GM10248 (cell line): ENCODE measurements around the gene CCT6B.
A peak's percentile ranks its signal among the peaks of the same experiment; 100 is the strongest.

Experiments
- CTCF ChIA-PET: fragments of 300-600 bp; sonication (Branson Sonifier 250); formaldehyde crosslinking; extraction: SDS; loops from one replicate; lab custom pipeline; 2021; ENCODE audit warnings: antibody characterized with exemption; lab: Yijun Ruan, JAX
- POLR2A ChIA-PET: fragments of 350-650 bp; sonication (Branson Sonifier 250); formaldehyde crosslinking; extraction: SDS; loops from one replicate; lab custom pipeline; 2020; ENCODE audit warnings: antibody characterized with exemption; lab: Yijun Ruan, JAX
- DNase-seq: peaks from one replicate; pipeline ENCODE4 v3.0.0; 2012; ENCODE audit errors: extremely low spot score
- CTCF ChIP-seq: IDR thresholded peaks from 2 replicates; pipeline ENCODE4 v1.5.1; 2012; ENCODE audit warnings: mild to moderate bottlenecking, low read depth; ENCODE audit errors: extremely low read depth, missing control alignments, control extremely low read depth

Gene CCT6B

DNA sequence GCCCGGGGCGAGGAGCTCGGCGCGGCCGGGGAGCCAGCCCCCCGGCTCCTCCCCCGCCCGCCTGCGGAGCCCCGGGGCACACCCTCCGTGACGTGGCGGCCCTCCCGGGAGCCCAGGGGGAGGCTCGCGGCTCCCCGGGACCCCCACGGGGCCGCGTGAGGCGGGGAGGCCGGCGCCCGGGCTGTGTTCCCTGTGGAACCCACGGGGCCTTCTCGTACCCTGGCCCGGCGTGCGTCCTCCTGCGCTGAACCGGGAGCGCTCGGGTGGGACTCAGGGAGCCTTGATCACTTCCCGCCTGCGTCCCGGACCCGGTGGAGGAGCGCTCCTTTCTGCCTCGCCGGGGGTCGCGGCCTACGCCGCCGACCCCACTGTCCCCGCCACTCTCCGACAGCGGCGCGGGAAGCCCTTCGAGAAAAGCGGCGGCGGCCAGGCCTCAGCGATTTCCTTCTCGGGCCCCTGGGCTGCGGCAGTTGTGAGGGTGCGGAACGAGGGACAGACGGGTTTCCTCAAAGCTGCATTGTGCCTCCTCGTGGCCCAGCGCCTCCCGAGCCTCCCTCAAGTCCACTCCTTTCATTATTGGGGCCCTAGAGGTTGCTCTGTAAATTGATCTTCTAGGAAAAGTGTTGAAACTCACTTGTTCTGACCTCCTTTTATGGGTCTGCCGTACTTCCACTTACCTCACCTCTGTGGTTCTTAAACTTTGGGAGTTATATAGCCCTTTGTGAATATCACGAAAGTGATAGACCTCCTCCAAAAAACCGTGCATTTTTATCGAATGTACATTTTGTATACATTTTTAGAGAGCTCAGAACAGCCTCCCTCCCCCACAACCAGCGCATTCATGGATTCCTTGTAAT, 19.6 kb upstream of the CCT6B start:
- ChIA-PET CTCF (interaction anchor here (1.2 to 7.4 kb wide), 10 partner anchors 10 to 438 kb away, joined by 3 to 45 read pairs (median 4); no protein-coding TSS in a partner anchor), POLR2A (interaction anchor here (0.9 to 1.6 kb wide), 3 partner anchors 10 to 16 kb away, joined by 3 to 6 read pairs (median 4); no protein-coding TSS in a partner anchor)
- peak; percentile 69 for TF ChIP-seq CTCF
- peak; percentile 93 for DNase-seq

GRCh38 chr17:34980353-34980680, 19.1 kb upstream of the CCT6B start, which contains the start of gene LIG3:
Gene LIG3 (plus strand): TSS chr17:34980512. CDS start chr17:34983006, 2,494 bp downstream.
- peak; percentile 96 for DNase-seq
- CTCF ChIA-PET, result interaction anchor here (1.2 to 7.4 kb wide), 4 partner anchors 10 to 18 kb away, joined by 3 to 45 read pairs (median 15); no protein-coding TSS in a partner anchor
- POLR2A ChIA-PET, result interaction anchor here (0.9 to 1.6 kb wide), 2 partner anchors 11 to 15 kb away, joined by 3 to 6 read pairs; no protein-coding TSS in a partner anchor
- TF ChIP-seq CTCF, result no peak

DNA sequence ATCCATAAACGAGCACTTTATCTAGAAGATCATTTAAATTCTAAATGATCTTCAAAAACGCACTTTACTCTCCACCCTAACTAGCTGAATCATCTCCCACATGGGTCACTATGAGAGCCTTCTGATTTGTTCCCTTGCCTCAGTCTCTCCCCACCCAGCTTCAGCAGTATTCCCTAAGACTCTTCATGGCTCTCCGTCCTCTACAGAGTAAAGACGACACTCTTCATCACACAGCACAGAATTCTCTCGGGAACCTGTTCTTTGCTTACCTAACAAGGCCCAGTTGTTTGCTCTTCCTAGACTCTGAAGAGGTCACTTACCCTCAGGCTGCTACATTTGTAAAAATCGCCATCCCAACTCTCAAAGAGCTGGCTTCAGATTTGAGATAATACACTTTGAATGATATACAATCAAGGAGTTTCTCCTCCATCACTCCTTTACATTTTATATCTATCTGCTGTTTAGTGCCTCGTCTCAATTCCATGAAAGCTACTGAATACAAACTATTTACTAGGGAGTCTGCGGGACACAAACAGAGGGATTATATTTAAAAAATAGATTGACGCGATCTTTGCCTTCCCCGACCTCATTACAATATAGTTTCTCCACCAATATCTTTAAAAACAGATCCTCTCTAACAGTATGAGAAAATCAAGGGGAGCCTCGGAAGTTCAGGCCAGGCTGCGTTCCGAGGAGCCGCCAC, 18.5 kb upstream of the CCT6B start:
- ChIA-PET POLR2A (interaction anchor here (0.9 to 1.6 kb wide), 2 partner anchors 11 to 15 kb away, joined by 3 to 6 read pairs; no protein-coding TSS in a partner anchor), CTCF (interaction anchor here (1.0 to 7.4 kb wide), 3 partner anchors 13 to 24 kb away, joined by 3 to 45 read pairs (median 14); no protein-coding TSS in a partner anchor)
- no peak for TF ChIP-seq CTCF
- no peak for DNase-seq

DNA sequence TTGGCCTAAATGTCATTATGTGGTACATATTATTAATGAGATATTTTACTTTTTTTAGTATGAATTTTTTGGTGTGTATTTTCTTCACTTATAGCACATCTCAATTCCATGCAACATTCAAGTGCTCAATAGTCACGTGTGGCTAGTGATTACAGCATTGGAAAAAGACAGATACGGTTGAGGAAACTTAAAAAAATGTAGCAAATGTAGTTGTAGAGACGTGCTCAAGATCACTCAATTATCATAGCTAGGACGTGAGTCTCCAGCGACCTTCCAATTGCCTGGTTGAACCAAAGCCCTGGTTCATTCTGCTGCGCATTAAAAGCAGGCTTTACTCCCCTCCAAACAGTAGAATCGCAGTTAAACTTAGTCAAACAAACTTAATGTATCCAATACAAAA, 17.9 kb upstream of the CCT6B start:
- no peak for DNase-seq
- CTCF ChIA-PET, result interaction anchor here (1.0 to 7.4 kb wide), 2 partner anchors 13 to 23 kb away, joined by 3 to 45 read pairs; no protein-coding TSS in a partner anchor
- POLR2A ChIA-PET, result no interaction called here
- TF ChIP-seq CTCF, result no peak

GRCh38 chr17:34974794-34975785, 13.8 kb upstream of the CCT6B start:
- TF ChIP-seq CTCF, result no peak
- no peak for DNase-seq
- CTCF ChIA-PET, result interaction anchor here (1.1 to 1.8 kb wide), 5 partner anchors 8 to 114 kb away, joined by 3 to 17 read pairs (median 4); no protein-coding TSS in a partner anchor
- POLR2A ChIA-PET, result interaction anchor here (1.2 to 1.9 kb wide), 3 partner anchors 11 to 16 kb away, joined by 3 to 6 read pairs (median 5); no protein-coding TSS in a partner anchor
